HFFc6 (cell line): ENCODE results near the gene CTNND2. TPM values are rescaled to one million over a fixed set of nuclear protein-coding genes. Genes with fewer than 3 reads are reported as not detected.

Experiments used
- DNase-seq: peaks from one replicate; pipeline ENCODE4 v3.0.0-alpha.2; 2018
- H3K27ac Mint-ChIP-seq: 2 replicates; pipeline ENCODE4 v1.8.0; 2020; ENCODE audit warnings: mild to moderate bottlenecking, mixed read lengths
- H3K27me3 Mint-ChIP-seq: 2 replicates; pipeline ENCODE4 v1.8.0; 2021; ENCODE audit warnings: mild to moderate bottlenecking, moderate library complexity, mixed read lengths; ENCODE audit not compliant: insufficient read depth
- H3K36me3 Mint-ChIP-seq: 2 replicates; pipeline ENCODE4 v1.8.0; 2021; ENCODE audit warnings: low read depth, mixed read lengths
- H3K4me1 Mint-ChIP-seq: 2 replicates; pipeline ENCODE4 v1.8.0; 2020; ENCODE audit warnings: low read depth, mixed read lengths
- H3K4me3 Mint-ChIP-seq: 2 replicates; pipeline ENCODE4 v1.8.0; 2020; ENCODE audit warnings: mild to moderate bottlenecking, moderate library complexity, mixed read lengths
- H3K9me3 Mint-ChIP-seq: 2 replicates; pipeline ENCODE4 v1.8.0; 2020; ENCODE audit warnings: mild to moderate bottlenecking, mixed read lengths
- CTCF ChIP-seq: fragments of 200-600 bp; sonication (generic); IDR thresholded peaks from 2 replicates; pipeline ENCODE4 v1.5.0; 2021; ENCODE audit warnings: antibody characterized with exemption, mild to moderate bottlenecking
- total RNA-seq, 6 experiments: library from RNA; stranded (reverse); fragmentation: NEBNext Ultra II Directional; extraction: Animal tissue kit (Norgen Biotek cat#: 25700); gene quantifications; 2 replicates in 1 of 6; 3 replicates in 5 of 6; pipeline ENCODE4 v1.2.3, GENCODE V29; 2021

The CTNND2 gene
- total RNA-seq, 6 experiments from 2014 or later: not detected

- H3K36me3 Mint-ChIP-seq: no peaks in the 10 kb centered on the region
- no peaks in the 10 kb centered on the region; the same call in 1 of the 2 replicates for H3K4me1 Mint-ChIP-seq
- no peaks in the 10 kb centered on the region for H3K9me3 Mint-ChIP-seq
- H3K27ac Mint-ChIP-seq: no peak overlapping the region
- TF ChIP-seq CTCF: peak; percentile 38
- DNase-seq: no peak
- no peak overlapping the region for H3K4me3 Mint-ChIP-seq
- H3K27me3 Mint-ChIP-seq: peaks cover 8% of the 10 kb centered on the region
These were observed 855.5 kb downstream of the CTNND2 start for GRCh38 chr5:11048760-11049159.

DNA sequence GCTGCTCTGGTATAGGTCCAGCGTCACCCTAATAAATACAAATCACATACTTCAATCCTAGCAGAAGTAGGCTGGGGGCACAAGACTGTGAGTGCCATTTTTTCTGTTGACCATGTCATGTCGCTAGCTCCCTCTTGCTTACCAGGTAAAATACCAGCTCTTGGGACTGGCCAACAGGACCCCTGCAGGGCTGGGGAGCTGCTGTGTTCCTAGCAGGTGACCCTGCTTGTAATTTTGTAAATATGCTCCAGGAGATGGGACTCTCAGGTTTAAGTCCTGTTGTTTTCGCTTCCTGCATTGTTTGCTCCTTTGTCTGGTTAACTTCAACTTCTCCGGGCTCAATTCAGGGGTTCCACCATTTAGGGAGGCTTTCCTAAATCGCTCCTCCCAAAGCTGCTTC lies 856.6 kb downstream of the CTNND2 start:
- no peak for TF ChIP-seq CTCF
- Mint-ChIP-seq H3K9me3 (no peaks in the 10 kb centered on the region), H3K4me3 (no peak overlapping the region), H3K4me1 (no peaks in the 10 kb centered on the region; the same call in 1 of the 2 replicates), H3K27ac (no peak overlapping the region), H3K27me3 (peaks cover 8% of the 10 kb centered on the region), H3K36me3 (no peaks in the 10 kb centered on the region)
- DNase-seq: no peak

DNA sequence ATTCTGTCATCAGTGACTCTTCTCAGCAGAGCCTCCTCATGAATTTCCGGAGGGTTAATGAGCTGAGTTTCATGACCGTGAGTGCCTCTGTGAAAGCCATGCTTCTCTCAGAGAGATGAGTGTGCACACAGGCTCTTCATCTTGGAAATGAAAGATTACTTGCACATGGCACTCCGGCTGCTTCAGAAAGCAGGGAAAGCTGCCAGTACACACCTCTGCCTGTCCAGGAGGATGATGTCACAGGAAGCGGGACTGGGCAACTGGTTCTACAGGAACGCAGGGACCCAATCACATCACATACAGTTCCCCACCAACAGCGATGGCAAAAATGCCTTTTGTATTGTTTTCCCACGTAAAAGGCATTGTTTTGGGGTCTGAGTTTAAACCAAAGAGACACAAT lies 857.2 kb downstream of the CTNND2 start:
- Mint-ChIP-seq H3K27me3 (peaks cover 8% of the 10 kb centered on the region), H3K4me3 (no peak overlapping the region), H3K36me3 (no peaks in the 10 kb centered on the region), H3K9me3 (no peaks in the 10 kb centered on the region), H3K27ac (no peak overlapping the region), H3K4me1 (no peaks in the 10 kb centered on the region; the same call in 1 of the 2 replicates)
- TF ChIP-seq CTCF: no peak
- DNase-seq: no peak

DNA sequence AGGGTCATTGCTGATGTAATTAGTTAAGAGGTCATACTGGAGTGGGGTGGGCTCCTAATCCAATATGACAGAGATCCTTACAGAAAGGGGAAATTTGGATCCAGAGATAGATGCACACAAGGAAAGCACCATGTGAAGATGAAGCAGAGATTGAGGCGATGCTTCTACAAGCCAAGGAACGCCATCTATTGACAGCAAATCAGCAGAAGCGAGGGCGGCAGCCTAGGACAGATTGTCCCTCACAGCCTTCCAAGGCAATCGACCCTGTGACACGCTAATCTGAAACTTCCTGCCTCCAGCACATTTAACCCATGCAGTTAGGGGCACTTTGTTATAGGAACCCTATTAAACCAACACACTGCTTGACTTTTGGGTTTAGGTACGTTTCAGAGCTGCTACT lies 858.1 kb downstream of the CTNND2 start:
- H3K4me3 Mint-ChIP-seq: no peak overlapping the region
- no peaks in the 10 kb centered on the region for H3K36me3 Mint-ChIP-seq
- no peaks in the 10 kb centered on the region; the same call in 1 of the 2 replicates for H3K4me1 Mint-ChIP-seq
- no peak for DNase-seq
- TF ChIP-seq CTCF: no peak; the same call in 1 of the 2 replicates
- no peak overlapping the region for H3K27ac Mint-ChIP-seq
- peaks cover 11% of the 10 kb centered on the region for H3K27me3 Mint-ChIP-seq
- H3K9me3 Mint-ChIP-seq: no peaks in the 10 kb centered on the region

DNA sequence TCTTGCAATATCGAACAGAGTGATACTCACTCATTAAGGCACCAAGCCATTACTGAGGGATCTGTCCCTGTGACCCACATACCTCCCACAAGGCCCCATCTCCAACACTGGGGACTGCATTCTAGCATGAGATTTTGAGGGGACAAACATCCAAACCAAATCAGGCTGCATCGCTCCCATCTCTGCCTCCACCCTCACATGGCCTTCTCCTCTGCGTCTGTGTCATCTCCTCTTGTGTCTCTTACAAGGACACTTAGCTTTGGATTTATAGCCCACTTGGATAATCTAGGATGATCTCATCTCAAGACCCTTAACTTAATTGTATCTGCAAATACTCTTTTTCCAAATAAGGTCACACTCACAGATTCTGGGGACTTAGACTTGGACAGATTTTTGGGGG lies 858.8 kb downstream of the CTNND2 start:
- H3K4me1 Mint-ChIP-seq: no peaks in the 10 kb centered on the region
- H3K27ac Mint-ChIP-seq: no peak overlapping the region
- H3K27me3 Mint-ChIP-seq: peaks cover 13% of the 10 kb centered on the region
- DNase-seq: no peak
- no peak overlapping the region for H3K4me3 Mint-ChIP-seq
- no peaks in the 10 kb centered on the region for H3K9me3 Mint-ChIP-seq
- no peak for TF ChIP-seq CTCF
- H3K36me3 Mint-ChIP-seq: no peaks in the 10 kb centered on the region

DNA sequence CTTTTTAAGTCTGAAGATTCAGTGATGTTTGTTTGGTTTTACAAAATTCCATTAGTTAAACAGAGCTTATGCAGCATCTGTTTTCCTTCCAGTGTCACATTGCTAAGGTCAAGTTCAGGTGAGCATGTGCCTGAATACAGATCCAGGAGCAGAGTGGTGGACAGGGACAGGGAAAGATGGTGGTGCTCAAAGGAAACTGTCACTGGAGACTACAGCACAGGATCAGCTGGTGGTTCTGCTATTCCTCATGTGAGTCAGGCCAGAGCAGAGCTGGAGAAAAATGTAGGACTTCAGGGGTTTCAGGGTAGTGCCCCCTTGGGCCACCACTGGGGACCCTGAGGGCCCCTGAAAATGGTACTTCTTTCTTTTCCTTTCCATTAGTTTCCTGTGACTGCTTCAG lies 859.7 kb downstream of the CTNND2 start:
- Mint-ChIP-seq H3K4me1 (no peaks in the 10 kb centered on the region), H3K27ac (no peak overlapping the region), H3K27me3 (peaks cover 15% of the 10 kb centered on the region), H3K36me3 (no peaks in the 10 kb centered on the region), H3K4me3 (no peak overlapping the region), H3K9me3 (no peaks in the 10 kb centered on the region)
- DNase-seq: no peak
- no peak for TF ChIP-seq CTCF
